HG03460 (cell line): Measurements from ENCODE around the gene EPB41L4A.

Experiments
- ATAC-seq: cut with Tn5 transposase; IDR thresholded peaks from one replicate; pipeline ENCODE4 v1.9.1; 2021; ENCODE audit not compliant: unreplicated experiment

Gene EPB41L4A

GRCh38 chr5:112121258-112121657 lies 297.8 kb downstream of the EPB41L4A start:
- ATAC-seq: no peak

- ATAC-seq: no peak
Measured at GRCh38 chr5:112119969-112120368, 299.1 kb downstream of the EPB41L4A start.

- ATAC-seq: no peak
Measured at GRCh38 chr5:112119508-112119907, 299.6 kb downstream of the EPB41L4A start.

- no peak for ATAC-seq
Measured at GRCh38 chr5:112117551-112117950, 301.5 kb downstream of the EPB41L4A start.

- ATAC-seq: peak; percentile 50
Measured at GRCh38 chr5:112116371-112116770, 302.7 kb downstream of the EPB41L4A start.

GRCh38 chr5:112113565-112113964 lies 305.5 kb downstream of the EPB41L4A start:
- ATAC-seq: no peak
